Measurements from ENCODE around the gene TNIK. TPM values are rescaled to one million over a fixed set of nuclear protein-coding genes. Genes with fewer than 3 reads are reported as not detected.
A peak's percentile ranks its signal among the peaks of the same experiment; 100 is the strongest.

Gene TNIK
- total RNA-seq, 4 donors from 2014 or later, result 1.5 to 20.3 (median 7.7) TPM

DNA sequence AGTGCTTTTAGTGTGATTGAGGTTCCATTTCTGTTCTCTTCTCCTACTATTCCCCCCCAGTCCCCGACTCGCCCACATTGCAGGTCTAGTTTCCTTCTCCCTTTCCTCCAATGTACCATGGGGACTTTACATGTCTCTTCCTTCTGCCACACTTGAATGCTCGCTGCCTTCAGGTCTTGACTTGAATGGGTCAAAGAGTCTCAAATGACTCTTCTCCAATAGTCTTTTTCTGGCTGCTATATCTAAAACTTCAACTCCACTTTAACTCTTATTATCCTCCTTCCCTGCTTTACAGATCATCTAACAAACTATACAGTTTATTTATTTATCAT is 219.7 kb downstream of the TNIK start:
- TF ChIP-seq, protein P1, sequence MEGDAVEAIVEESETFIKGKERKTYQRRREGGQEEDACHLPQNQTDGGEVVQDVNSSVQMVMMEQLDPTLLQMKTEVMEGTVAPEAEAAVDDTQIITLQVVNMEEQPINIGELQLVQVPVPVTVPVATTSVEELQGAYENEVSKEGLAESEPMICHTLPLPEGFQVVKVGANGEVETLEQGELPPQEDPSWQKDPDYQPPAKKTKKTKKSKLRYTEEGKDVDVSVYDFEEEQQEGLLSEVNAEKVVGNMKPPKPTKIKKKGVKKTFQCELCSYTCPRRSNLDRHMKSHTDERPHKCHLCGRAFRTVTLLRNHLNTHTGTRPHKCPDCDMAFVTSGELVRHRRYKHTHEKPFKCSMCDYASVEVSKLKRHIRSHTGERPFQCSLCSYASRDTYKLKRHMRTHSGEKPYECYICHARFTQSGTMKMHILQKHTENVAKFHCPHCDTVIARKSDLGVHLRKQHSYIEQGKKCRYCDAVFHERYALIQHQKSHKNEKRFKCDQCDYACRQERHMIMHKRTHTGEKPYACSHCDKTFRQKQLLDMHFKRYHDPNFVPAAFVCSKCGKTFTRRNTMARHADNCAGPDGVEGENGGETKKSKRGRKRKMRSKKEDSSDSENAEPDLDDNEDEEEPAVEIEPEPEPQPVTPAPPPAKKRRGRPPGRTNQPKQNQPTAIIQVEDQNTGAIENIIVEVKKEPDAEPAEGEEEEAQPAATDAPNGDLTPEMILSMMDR (IDR thresholded peaks at IDR 0.05), result no peak
- no peak for TF ChIP-seq POLR2A (IDR thresholded peaks at IDR 0.05)
- H3K36me3 ChIP-seq, result no peaks in the 10 kb centered on the region
- H3K4me1 ChIP-seq, result no peaks in the 10 kb centered on the region
- no peaks in the 10 kb centered on the region for H3K27me3 ChIP-seq
- intact Hi-C loops (cut with DNase I; ENCODE audit: low total_unique reads), result no loop called here
- no peaks in the 10 kb centered on the region for H3K9me3 ChIP-seq
- no peak overlapping the region for H3K27ac ChIP-seq
- H3K4me3 ChIP-seq, result no peak overlapping the region
- no peak for DNase-seq

DNA sequence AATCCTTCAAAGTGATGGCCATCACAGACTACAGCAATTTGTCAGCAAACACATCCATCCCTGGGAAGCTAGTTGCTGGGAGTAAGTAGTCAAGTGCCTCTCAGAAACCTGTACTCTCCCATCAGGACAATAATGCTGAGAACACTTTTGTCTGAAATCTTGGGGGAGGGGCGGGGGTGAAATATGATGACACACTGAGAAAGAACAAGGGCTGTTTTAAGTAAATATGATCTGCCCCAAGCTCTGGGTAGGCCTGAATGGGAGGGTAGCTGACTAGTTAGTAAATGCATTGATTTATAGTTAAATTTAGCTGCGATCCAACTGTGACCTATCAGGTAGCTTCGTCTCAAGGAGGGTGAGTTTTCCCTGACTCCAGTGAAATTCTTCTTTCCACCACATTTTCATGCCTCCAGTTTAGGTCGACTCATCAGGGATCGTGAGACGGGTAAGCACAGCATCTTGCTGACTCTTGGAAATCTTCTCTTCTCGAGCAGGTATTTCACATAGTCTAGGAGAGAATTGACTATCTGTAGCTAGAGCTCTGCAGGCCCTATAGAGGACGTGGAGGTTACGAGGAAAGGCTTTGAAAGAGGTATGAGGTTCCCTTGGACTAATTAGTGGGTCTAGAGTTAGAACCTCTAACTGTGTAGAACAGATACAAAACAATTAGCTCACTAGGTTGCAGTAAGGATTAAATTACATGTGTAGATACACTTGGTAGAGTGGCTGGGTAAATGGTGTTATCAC is 220.3 kb downstream of the TNIK start:
- no peaks in the 10 kb centered on the region for H3K27me3 ChIP-seq
- H3K4me3 ChIP-seq, result no peak overlapping the region
- no peak for TF ChIP-seq POLR2A (IDR thresholded peaks at IDR 0.05)
- TF ChIP-seq, protein P1 (IDR thresholded peaks at IDR 0.05), result no peak
- DNase-seq, result no peak
- H3K27ac ChIP-seq, result no peak overlapping the region
- no peaks in the 10 kb centered on the region for H3K4me1 ChIP-seq
- H3K9me3 ChIP-seq, result no peaks in the 10 kb centered on the region
- H3K36me3 ChIP-seq, result no peaks in the 10 kb centered on the region
- intact Hi-C loops (cut with DNase I; ENCODE audit: low total_unique reads), result no loop called here

DNA sequence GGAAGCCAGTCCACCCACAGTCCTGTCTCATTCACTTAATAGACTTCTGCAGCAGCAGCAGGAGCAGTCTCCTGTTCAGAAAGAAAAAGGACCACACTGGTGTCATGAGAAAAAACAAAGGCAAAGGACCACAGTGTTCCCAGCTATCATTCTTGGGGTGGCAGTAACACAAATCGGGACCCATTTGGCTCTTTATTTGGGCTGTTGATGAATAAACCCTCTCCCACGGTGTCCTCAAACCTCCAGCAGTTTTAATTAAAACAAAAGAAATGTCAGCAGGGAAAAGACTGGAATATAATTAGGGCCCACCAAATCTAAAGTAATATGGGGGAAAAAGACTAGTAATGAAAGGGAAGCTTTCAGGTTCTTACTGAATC is 223.2 kb downstream of the TNIK start:
- no peak for DNase-seq
- intact Hi-C loops (cut with DNase I; ENCODE audit: low total_unique reads), result no loop called here
- Histone ChIP-seq H3K27ac (no peak overlapping the region), H3K36me3 (no peaks in the 10 kb centered on the region), H3K27me3 (no peaks in the 10 kb centered on the region), H3K4me3 (no peak overlapping the region), H3K9me3 (no peaks in the 10 kb centered on the region), H3K4me1 (no peaks in the 10 kb centered on the region)
- TF ChIP-seq POLR2A (IDR thresholded peaks at IDR 0.05), result no peak
- TF ChIP-seq, protein P1 (IDR thresholded peaks at IDR 0.05), result no peak

DNA sequence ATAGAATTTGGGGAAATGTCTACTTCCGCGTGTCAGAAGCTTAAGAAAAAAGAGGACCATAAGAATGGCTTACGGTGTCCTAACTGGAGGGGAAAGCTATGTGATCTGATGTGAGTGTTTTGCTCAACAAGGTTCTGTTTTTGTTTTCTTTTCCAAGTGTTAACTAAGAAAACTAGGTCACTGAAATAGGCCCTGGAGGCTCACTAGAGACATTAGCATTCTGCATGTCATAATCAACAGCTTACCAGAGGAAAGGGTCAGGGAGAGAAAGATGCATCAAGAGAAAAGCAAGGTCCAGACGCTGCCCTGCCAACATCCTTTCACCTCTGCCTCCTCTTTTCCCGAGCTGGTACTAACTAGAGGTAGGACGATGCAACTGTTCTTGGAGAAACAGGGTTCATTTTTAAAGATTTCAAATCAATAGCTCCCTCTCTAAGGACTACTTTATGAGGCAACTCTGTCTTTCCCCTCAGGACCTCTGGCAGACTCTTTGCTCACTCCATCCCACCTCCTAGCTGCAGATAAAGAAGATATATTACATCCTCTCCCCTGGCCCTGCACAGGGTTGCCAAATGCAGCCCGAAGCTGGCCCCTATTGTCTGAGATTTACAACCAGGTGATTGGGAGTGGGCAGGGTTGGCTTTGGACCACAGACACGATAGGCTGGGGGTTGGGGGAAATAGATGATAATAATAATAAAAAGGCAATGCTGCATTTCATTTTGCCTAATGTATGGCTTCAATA is 223.8 kb downstream of the TNIK start:
- Histone ChIP-seq H3K36me3 (no peaks in the 10 kb centered on the region), H3K4me1 (no peaks in the 10 kb centered on the region), H3K27ac (peak overlapping the region in 1 of 2 donors; percentile 5), H3K4me3 (no peak overlapping the region), H3K27me3 (no peaks in the 10 kb centered on the region), H3K9me3 (no peaks in the 10 kb centered on the region)
- intact Hi-C loops (cut with DNase I; ENCODE audit: low total_unique reads), result no loop called here
- no peak for TF ChIP-seq POLR2A (IDR thresholded peaks at IDR 0.05)
- TF ChIP-seq, protein P1 (IDR thresholded peaks at IDR 0.05), result no peak
- no peak for DNase-seq

DNA sequence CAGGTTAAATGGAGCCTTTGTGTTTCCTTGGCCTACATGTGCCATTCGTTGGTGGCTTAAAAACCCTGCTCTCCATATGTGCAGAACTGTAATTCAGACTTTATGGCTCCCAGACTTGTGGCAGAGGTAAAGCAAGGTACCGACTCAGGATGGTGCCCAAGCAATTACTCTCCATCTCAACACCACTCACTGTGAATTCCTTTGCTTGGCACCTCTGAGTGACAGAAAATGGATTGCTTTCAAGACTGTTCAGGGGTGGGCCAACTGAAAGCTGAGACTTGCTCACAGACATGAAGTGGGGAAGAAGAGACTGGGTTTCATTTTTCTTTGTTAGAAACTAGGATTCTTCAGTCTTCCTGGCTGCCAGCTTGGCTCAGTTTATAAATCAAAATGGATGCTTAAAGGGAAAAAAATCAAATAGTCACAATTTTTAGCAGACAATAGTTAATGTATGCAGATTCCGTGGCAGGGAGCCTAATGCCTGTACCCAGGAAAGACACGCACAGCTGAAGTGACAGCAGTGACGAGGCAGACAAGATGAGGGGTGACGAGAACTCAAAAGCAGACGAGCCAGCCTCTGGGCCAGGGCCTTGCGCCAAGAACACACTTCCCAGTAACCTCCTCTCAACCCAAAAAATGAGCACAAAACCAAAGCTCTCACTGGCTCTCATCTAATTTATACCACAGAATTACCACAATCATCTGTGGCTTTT is 225.8 kb downstream of the TNIK start:
- no peak for DNase-seq
- no peaks in the 10 kb centered on the region for H3K4me1 ChIP-seq
- no peaks in the 10 kb centered on the region for H3K9me3 ChIP-seq
- no peaks in the 10 kb centered on the region for H3K27me3 ChIP-seq
- H3K4me3 ChIP-seq, result no peak overlapping the region
- H3K36me3 ChIP-seq, result no peaks in the 10 kb centered on the region
- H3K27ac ChIP-seq, result no peak overlapping the region
- TF ChIP-seq, protein P1 (IDR thresholded peaks at IDR 0.05), result no peak
- no peak for TF ChIP-seq POLR2A (IDR thresholded peaks at IDR 0.05)
- intact Hi-C loops (cut with DNase I; ENCODE audit: low total_unique reads), result no loop called here

Data from uterus (tissue), 4 donors.